UCSD-AML1 (cell line): ENCODE measurements around the gene TTC9C.
"Not testable (repeated sequence)": the region's sequence is repeated elsewhere in the genome, so short reads cannot be mapped to it uniquely, and the experiment has no call there.

Source experiments
- DNase-seq: peaks from one replicate; lab custom pipeline; 2025; ENCODE audit not compliant: unreplicated experiment; lab: John Stamatoyannopoulos, UW

TTC9C gene

GRCh38 chr11:62709247-62710000, 18.9 kb upstream of the TTC9C start:
- no peak for DNase-seq

GRCh38 chr11:62710001-62710345, 18.3 kb upstream of the TTC9C start:
- DNase-seq, result no peak

DNA sequence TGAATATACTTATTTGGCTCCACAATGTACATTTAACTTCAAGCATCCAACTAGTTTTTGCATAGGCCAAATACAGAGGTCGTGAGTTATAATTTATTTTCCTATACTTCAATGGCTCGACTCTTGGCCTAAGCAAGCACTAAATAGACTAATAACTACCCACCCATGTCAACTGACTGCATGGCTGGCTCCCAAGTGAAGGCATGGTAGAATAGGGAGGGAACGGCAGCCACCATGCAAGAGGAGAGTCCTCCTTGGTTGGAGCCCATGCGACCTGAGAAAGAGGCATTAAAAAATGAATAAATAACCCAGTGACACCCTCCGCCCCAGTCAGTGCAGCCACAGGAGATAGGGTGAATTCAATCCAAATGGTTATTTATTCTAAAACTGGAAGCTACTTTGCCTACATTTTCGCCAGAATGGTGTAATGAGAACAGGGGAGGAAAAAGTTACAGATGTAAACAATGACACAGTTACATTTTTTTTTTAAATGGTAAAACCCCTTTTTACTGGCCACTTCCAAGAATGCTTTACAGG, 15.9 kb upstream of the TTC9C start:
- DNase-seq, result no peak

DNA sequence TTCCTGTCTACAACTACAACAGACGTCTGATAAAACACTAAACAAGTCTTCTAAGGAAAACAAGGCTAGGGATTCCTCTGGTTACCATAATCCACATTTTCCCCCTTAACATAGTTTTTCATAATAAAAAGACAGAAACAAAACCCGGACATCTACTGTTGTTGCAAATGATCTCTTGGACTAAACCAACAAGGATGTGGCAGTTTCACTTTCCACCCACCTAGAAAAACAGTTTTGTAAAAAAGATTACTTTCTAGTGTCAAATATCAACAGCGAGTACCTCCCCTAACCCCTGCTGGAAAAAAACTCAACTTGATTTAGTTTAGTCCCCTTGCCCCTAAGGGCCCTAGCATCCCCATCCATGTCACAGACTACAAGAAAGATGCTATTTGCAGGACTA, 15.4 kb upstream of the TTC9C start:
- DNase-seq, result no peak

- no peak for DNase-seq
Observed at GRCh38 chr11:62713343-62713742, 14.9 kb upstream of the TTC9C start.

DNA sequence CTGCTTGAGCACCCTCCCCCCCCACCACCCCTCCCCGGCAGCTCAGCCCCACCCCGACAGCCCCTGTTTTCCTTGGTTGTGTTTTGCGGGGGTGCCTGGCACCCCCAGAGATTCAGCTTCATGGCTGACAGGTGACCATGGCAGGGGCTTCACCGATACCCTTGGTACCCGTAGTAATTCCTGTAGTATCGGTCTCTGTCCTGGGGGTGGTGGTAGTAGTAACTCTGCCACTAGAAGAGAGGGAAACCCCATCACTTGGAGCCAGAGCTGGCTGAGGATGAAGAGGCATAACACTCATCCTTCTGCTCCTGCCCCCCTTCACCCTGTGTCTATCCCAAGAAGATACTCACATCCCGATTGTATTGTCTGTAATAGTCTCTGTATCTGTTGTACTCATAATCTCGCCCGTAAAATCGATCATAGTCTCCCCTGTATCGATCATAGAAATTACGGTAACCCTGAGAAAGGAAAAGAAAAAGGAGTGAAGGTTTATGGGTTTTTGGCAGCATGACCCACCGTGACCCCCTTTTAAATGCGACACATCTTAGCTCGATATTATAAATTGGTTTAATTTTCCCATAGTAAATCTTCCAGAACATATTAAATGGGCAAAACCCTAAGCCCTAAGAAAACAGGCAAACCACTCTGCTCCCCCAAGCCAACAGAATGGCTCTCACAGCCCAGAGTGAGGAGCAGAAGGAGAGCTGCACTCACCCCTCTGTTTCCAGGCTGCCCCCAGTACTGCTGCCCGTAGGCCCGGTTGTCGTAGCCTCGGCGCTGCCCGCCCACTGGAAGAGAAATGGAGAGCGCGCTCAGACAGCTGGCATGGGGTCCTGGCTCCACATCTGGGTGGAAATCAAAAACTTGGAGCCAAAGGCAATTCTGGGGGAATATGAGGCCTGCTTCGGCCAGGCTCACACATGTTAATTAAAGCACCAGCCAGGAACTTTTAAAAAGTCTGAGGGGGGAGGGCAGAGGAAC, 12.8 kb upstream of the TTC9C start:
- no peak for DNase-seq

GRCh38 chr11:62716206-62716605, 12.1 kb upstream of the TTC9C start:
- DNase-seq, result no peak

- no peak for DNase-seq
Observed at GRCh38 chr11:62716816-62717215, 11.5 kb upstream of the TTC9C start.

DNA sequence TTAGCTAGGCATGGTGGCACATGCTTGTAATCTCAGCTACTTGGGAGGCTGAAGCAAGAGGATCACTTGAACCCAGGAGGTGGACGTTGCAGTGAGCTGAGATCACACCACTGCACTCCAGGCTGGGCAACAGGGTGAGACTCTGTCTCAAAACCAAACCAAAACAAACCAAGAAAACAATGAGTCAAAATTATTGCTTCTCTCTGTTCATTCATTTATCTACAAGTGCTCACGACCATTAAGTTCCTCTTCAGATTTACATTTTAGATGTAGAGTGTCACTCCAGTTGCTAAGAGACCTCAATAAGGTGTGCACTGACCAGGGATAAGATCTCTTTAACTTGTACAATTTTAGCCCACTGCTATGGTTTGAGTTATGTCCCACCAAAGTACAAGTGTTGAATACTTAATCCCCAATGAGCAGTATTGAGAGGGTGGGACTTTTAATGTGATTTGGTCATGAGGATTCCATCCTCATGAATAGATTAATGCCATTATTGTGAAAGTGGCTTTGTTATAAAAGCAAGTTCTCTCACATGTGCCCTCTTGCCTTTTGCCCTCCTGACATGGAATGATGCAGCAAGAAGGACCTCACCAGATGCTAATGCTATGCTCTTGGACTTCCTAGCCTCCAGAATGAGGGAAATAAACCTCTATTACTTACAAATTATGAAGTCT, 8.8 kb upstream of the TTC9C start:
- no peak for DNase-seq

DNA sequence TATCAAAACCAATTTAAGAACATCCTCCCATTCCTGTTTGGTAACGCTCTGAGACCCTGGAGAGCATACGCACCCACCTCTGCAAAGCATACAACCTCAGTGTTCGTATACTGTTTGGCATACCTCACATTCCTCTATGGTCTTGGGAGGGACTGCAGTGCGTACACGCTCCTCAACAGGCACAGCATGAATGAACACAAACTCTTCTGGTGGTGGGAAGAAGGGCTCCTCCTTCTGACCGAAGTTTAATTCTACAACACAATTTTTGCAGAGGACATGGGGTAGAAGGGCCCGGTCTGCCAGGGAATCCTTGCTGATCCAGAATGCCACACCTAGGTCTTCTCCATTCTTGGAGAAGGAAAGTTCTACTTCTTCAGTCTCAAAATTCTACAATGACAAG, 6.3 kb upstream of the TTC9C start:
- no peak for DNase-seq

DNA sequence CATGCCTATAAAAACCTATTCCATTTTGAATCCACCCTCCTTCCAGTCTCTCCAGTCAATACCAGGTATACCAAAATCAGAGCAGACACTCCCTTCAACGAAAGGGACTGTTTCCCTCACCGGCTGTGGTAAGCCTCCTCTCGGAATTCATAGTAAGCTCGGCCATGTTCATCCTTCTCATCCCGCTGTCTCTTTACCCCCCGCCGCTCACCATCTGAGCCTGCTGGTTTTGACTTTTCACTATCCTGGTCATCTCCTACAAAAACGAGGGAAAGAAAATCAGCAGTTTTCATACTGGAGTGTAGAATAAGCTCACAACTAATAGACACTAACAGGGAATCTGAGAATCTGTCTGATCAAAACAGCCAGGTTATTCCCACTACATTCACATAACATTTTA, 4.1 kb upstream of the TTC9C start:
- no peak for DNase-seq

GRCh38 chr11:62725646-62726045, 2.6 kb upstream of the TTC9C start:
- DNase-seq, result no peak

DNA sequence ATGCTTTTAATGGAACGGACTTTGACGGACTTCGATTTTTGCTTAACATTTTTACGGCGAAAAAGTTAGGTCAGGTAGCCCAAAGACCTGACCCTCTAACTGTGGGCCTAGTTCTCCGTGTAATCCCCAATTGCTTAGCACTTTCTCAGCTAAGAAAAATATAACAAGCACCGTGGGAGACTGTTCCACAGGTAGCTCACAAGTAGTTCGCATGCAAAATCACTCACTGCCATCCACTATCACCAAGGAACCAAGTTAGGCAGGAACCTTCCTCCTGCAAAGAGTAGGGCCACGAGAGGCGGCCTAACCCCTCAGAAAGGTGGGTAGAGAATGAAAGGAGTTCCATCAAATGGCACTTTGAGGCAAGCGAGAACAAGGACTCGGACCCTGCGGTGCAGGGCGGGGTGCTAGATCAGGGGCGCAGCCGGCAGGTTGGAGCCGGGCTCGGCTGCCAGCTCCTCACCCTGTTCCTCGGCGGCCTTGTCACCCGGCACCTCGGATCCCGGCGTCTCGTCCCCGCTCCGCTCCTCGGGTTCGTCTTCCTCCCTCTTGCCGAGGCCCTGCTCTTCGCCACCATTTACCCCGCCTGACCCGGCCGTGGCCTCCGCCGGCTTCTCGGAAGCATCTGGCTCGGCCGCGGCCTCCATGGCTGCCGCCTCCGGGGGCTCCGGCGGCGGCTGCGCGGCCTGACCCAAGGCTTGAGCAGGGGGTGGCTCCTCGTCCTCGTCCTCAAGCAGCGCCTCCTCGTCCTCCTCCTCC, 2.0 kb upstream of the TTC9C start:
- no peak for DNase-seq

DNA sequence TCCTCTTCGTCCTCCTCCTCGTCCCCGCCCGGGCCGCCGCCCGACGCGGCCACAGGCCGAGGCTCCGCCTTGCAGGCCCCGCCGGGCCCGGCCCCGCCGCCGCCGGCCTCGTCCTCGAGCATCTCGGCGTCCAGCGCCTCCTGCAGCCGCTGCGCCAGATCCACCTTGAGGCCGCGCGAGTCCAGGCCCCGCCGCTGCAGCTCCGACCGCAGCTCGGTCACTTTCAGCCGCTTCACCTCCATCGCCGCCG, 1.4 kb upstream of the TTC9C start:
- DNase-seq, result no peak

- peak; percentile 99 for DNase-seq
Observed at GRCh38 chr11:62727165-62727871, 968 bp upstream of the TTC9C start, which contains the start of gene HNRNPUL2. Gene HNRNPUL2 (minus strand): TSS chr11:62727457. CDS start chr11:62727156, 301 bp downstream.

GRCh38 chr11:62727872-62728170, 465 bp upstream of the TTC9C start:
- peak; percentile 87 for DNase-seq

- DNase-seq, result not testable (repeated sequence)
Observed at GRCh38 chr11:62730076-62730475, 1.8 kb downstream of the TTC9C start.

DNA sequence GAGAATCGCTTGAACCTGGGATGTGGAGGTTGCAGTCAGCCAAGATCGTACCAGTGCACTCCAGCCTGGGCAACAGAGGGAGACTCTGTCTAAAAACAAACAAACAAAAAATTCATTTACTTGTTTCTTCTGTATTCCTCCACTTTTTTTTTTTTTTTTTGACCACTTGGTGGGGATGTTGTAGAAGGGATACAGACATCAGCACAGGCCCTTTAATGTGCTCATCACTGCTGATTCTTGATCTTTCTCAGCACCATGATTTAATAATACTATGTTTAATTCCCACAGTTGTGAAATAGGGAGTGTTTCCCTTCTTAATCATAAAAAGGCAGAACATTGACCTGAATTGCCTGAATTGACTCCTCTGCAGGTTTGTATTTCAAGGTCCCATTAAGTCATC, 4.5 kb downstream of the TTC9C start:
- no peak for DNase-seq

DNA sequence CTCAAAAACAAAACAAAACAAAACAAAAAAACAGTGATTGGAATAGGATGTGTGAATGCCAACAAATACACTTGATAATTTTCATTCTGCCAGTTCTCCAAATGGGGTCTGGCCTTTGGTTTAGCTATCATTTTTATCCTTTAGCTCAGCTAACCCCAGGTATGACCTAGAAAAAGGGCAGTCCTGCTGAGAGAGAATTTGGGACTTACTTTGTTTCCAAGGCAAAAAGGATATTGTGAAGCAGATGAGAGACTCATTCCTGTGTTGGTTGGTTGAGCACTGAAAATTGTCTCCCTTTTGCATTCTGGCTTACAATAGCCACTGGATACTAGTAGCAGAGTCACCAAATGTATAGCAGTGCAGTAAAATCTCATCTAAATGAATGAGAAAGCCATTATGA, 8.9 kb downstream of the TTC9C start:
- DNase-seq, result no peak

GRCh38 chr11:62747475-62748160, 19.3 kb downstream of the TTC9C start:
- no peak for DNase-seq
